GM19328 (cell line): ENCODE results near the gene C4orf51.

Experiments
- ATAC-seq: cut with Tn5 transposase; IDR thresholded peaks from one replicate; pipeline ENCODE4 v1.9.1; 2021; ENCODE audit warnings: mild to moderate bottlenecking, moderate library complexity; ENCODE audit not compliant: unreplicated experiment

Gene C4orf51

GRCh38 chr4:145755802-145756201, 75.9 kb downstream of the C4orf51 start:
- ATAC-seq: no peak

- no peak for ATAC-seq
Observed at GRCh38 chr4:145756244-145756643, 76.3 kb downstream of the C4orf51 start.

- no peak for ATAC-seq
Observed at GRCh38 chr4:145757188-145757587, 77.2 kb downstream of the C4orf51 start.

- no peak for ATAC-seq
Observed at GRCh38 chr4:145760176-145760575, 80.2 kb downstream of the C4orf51 start.

- ATAC-seq: no peak
Observed at GRCh38 chr4:145760961-145761929, 81.3 kb downstream of the C4orf51 start.

GRCh38 chr4:145762719-145763118, 82.8 kb downstream of the C4orf51 start:
- ATAC-seq: no peak

GRCh38 chr4:145763399-145763798, 83.5 kb downstream of the C4orf51 start:
- ATAC-seq: no peak

GRCh38 chr4:145766273-145766672, 86.3 kb downstream of the C4orf51 start:
- ATAC-seq: no peak

- ATAC-seq: no peak
Observed at GRCh38 chr4:145769450-145770037, 89.6 kb downstream of the C4orf51 start.

- no peak for ATAC-seq
Observed at GRCh38 chr4:145770124-145770523, 90.2 kb downstream of the C4orf51 start.

GRCh38 chr4:145772347-145772746, 92.4 kb downstream of the C4orf51 start:
- ATAC-seq: no peak

GRCh38 chr4:145773581-145774234, 93.8 kb downstream of the C4orf51 start:
- ATAC-seq: peak; percentile 74

- ATAC-seq: no peak
Observed at GRCh38 chr4:145774473-145774872, 94.5 kb downstream of the C4orf51 start.

- no peak for ATAC-seq
Observed at GRCh38 chr4:145775406-145775805, 95.5 kb downstream of the C4orf51 start.

GRCh38 chr4:145776208-145776607, 96.3 kb downstream of the C4orf51 start:
- ATAC-seq: no peak

- no peak for ATAC-seq
Observed at GRCh38 chr4:145779319-145779801, 99.4 kb downstream of the C4orf51 start.

- ATAC-seq: no peak
Observed at GRCh38 chr4:145781351-145781750, 101.4 kb downstream of the C4orf51 start.
